COLO829 (cell line): ENCODE data around the gene GCK.

ENCODE experiments used
- DNase-seq: peaks from one replicate; pipeline ENCODE4 v3.0.0; 2012; ENCODE audit warnings: low spot score

GCK gene

DNA sequence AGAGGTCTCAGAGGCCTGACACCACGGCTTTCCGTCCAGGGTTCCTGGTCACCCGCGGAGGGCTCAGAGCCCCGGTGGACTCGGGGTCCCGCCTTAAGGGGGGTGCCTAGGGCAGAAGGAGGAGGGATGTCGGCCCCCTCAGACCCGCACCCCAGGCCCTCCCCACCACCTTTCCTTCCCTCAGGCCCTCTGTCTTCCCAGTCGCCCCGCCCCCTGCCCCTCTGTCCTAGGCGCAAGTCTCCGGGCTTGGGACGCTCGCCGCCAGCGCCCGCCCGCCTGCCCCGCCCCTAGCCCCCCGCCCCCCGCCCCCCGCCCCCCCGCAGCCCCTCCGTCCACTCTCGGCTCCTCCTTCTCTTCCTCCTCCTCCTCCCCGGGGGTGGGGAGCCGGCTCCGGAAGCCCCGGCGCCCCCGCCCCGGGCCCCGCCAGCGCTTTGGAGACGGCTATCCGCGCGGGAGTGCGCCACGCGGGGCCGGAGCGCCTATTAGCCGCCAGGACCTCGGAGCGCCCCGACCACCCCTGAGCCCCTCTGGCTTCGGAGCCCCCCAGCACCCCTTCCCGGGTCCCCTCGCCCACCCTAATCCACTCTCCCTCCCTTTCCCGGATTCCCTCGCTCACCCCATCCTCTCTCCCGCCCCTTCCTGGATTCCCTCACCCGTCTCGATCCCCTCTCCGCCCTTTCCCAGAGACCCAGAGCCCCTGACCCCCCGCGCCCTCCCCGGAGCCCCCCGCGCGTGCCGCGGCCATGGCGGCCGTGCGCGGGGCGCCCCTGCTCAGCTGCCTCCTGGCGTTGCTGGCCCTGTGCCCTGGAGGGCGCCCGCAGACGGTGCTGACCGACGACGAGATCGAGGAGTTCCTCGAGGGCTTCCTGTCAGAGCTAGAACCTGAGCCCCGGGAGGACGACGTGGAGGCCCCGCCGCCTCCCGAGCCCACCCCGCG lies 85.0 kb downstream of the GCK start, which contains the start of gene AEBP1:
TSS of gene AEBP1 (plus strand) at position 423 of the 937 bp plus-strand sequence. CDS start at position 744, 321 bp downstream.
- DNase-seq = no peak

DNA sequence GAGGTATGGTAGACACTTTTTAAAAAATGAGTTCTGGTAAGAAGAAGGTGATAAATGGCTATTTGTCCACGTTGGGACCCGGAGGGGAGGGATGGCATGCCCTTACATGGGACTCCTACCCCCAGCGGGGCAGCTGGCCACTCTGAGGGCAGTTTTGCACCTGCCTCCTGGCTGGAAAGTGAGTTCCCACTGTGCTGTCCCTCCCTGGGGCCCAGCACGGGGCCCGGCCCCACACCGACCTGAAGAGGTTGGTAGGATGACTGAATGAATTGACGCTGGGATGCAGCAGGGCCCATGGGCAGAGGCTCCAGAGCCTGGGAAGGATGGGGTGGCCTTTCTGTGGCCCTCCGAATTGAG lies 85.7 kb downstream of the GCK start:
- DNase-seq = no peak

DNA sequence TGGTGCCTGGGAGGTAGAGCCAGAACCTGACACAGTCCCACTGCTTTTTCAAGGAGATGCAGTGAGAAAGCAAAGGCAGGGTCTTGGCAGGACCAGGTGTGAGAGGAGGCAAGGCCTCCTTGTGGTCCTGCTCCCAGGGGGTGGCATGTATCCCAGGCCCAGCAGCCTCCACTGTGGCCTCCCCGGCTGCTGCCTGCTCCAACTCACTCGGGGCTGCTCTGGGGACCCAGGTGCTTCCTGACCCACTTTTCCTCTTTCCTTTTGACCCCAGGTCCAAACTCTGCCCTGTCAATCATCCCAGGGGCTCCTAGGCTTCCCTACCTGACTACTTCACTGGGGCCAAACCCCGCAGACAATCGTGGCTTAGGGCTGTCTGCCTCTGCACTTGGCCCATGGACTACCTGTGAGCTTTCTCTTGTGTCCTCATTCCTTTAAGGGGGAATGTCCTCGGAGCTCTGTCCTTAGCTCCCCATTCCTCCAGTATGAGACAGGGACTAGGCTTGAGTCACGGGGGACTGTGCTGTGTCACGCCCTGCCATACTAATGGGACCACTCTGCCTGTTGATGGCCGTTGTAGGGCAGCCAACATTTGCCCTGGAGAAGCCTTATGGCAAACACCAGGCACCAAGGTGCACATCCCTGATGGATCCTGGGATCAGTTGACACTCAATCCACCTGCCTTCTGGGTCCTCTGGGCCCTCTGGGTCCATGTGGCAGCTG lies 86.2 kb downstream of the GCK start:
- DNase-seq = no peak

DNA sequence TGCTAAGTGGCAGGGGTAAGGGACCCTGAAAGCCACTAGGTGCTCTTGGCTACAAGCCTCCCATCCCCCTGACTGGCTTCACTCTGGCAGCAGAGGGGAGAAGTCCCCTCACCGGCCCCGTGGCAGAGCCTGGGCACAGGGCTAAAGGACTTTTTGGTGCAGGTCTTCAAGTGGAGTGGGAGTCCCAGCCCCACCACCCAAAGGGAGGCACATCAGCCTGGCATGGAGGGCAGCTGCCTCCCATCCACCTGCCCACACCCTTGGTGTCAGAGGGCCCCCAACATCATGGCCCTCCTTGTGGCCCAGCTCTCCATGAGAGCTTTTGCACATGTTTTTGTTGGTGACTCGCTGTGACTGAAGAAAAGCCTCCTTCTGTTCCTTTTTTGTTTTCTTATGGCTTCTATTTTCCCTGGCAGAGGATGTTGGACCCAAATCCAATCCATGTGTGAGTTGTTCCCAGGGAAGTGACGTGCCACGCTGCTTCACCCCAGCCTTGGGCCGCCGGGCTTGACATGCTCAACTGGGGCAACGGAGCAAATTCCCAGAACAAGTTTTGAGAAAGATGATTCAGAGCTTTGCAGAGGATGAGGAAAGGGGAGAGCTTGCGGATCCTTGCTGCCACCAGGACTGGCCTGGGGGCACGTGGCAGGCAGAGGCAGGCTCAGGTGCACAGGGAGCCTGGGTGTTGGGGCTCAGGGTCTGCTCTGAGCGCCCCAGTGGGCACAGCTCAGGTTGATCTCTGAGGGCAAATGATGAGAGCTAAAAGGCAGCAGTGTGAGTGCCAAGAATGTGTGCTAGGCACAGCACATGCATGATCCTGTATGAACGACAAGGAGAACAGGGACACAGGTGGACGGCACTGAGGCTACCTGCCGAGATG lies 87.0 kb downstream of the GCK start:
- no peak for DNase-seq

DNA sequence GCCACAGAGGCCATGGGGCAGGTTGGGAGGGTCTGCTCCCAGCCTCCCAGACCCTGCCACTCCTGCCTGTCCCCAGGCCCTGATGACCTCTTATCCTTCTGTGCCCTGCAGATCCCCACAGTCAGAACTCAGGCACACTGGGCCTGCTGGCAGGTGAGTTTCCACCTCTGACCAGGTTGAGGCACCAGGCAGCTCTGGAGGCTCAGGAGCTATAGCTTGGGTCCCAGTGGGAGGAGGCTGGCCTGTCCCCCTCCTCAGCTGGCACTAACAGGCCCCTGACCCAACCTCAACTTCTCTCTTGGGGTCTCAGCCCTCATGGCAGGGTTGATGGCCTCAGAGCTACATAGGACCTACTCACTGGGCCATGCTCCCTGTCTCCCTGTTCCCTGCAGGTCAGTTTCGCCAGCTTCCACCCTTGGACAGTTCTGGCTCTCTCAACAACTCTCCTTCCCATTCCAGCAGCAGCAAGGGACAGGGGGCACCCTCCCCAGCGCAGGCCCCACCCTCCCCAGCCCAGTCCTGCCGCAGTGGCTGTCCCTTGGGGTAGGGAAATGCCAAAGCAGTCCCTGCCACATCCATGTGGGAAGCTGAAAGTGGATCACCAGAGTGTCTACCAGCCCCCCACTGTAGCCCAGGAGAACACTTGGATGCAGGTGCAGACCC lies 87.8 kb downstream of the GCK start:
- DNase-seq = no peak

DNA sequence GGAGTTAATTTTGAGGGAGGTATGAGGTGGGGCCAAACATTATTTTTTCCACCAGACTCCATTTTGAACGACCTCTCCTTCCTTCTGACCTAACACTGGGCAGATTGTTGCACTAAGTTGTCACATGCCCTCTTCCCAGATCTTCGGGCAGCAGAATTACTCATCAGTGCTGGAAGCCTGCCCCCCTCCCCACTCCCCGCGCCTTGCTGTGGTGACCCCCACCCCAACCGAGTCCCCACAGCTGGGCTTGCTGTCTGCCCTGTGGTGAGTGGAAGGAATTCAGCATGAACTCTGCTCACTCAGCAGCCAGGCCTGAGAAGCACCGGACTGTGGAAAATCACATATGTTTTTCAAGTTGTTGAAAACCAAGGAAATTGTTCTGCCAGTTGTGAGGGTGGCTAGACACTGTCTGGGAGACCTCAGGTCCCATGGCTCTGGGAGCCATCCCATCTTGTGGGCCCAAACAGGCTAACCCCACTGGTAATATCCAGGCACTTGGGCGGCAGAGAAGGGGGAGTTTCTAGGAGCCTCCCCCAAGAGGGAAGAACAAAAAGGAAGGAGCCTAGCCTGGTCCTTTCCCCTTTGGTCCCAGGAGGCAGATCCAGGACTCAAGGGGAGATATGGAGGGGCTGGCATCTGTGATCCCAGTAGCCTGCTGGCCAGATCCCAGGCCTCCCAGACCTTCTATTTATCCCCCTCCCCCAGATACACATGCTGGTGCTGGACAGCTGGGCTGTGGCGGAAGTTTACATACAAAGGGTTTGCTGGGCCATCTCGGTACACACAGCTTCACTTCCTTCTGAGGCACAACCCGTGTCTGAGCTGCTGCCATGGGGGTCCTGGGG lies 88.6 kb downstream of the GCK start:
- DNase-seq = no peak

DNA sequence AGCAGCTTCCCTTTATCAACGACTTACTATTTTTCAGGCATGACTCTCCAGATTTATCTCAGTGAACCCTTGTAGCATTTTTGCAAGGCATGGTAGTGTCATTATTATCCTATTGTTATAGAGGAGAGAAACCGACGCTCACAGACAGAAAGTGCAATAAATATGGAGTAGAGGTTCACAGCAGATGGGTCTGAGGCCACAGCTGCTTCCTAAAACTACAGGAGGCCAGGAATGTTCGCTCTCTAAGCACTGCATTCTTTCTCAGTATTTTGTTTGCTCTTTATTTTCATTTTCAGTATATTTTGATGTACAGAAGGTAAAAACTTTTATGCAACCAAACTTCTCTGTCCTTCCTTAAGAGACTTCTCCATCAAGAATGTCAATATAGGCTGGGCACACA lies 89.6 kb downstream of the GCK start:
- DNase-seq = no peak

DNA sequence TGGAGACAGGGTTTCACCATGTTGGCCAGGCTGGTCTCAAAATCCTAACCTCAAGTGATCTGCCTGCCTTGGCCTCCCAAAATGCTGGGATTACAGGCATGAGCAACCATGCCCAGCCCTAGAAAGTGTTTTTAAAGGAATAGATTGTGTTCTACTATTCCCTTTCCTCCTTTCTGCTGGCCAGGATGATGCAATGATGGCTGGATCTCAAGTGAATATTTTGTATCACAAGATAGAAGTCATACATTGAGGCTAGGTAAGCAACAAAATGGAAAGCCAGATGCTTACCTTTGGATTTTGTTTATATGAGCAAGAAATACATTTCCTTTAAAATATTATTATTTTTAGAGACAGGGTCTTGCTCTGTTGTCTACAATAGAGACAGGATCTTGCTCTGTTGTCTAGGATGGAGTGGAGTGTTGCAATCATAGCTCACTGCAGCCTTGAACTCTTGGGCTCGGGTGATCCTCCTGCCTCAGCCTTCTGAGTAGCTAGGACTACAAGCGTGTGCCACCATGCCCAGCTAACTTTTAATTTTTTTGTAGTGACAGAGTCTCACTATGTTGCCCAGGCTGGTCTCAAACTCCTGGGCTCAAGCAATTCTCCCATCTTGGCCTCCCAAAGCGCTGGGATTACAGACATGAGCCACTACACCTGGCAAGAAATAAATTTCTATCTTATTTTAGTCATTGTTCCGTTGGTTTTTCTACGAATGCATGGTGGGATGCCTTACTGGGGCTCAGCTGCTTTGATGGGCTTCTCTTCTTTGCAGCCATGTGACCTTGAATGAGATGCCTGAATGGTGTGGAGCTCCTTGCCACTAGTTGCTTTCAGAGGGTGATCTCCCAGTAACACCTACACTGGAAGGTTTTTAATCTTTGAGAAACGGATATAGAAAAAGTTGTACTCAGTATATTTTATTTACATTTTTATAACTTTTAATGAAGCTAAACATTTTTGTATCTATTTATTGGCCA lies 90.9 kb downstream of the GCK start:
- no peak for DNase-seq

DNA sequence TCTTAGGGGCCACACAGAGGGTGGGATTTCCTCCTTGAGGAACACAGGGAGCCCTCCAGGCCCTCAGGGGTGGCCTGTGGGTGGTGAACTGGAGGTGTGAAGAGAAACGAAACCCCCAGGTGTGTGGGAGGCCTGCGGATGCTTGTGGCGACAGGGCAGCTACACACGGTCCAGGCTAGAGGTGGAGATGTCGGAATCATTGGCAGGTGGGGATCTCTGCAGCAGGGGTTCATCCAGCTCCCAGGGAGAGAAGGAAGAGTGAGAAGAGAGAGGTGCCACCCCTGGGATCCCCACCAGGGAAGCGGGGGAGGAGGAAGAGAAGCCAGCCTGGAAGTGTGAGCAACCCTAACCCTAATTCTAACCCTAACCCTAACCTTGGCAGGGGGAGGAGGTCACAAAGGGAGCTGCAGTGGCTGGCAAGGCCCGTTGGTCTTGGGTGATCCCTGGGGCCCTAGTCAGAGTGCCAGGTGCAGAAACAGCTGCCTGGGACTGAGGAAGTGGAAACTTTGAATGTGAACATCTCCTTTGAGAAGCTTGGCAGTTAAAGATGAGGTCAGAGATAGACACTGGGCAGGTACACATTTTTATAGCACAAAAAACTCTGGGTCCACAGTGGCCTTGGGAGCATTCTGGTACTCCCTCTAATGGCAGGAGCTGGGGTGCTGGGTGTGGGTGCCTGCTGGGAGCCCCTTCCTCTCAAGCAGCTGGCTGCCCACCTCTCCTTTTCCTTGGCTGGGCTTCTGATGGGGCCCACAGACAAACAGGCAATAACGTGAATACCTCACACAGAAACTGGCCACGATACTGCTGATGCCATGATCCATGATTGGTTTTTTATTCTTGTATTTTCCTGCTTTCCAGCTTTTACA lies 91.9 kb downstream of the GCK start:
- no peak for DNase-seq

DNA sequence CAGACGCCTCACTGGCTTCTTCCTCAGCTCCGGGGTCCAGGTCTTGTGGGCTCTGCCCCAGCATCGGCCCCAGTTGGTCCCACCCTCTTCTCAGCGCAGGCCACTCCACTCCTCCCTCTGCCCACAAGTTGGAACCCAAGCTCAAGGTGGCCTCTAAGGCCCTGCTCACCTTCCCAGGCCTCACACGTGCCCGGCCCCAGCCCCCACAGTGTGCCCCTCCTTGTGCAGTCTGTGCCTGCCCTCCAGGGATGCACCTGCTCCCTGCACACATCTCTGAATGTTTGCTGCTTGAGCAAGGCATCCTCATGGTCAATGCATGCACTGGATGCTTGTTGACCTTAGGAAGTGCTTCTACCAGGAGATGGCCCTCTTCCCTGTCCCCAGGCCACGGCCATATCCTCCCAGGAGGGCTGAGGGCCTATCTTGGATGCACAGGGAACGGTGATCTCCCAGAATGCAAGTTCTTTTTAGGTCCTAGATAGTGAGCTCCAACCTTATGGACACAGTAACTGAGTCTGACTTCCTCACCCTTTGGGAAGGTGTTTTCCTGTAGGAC lies 92.8 kb downstream of the GCK start:
- DNase-seq = no peak

DNA sequence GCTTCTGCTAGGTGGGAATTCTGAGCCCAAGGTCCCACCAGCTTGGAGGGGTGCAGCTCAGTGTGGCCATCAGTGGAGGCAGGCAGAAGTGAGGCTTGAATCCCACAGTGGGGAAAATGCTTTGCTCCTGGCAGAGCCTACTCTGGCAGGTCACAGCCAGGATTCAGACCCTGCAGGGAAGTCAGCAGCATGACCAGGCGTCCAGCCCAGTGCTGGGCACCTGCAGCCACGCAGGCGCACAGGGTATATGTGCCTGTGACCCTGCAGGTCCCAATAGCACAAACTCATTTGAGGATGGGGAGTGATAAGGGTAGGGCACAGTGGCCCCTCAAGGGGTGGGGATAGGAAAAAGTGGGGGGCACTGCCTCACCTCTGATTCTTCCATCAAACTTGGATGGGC lies 93.5 kb downstream of the GCK start:
- DNase-seq = no peak

DNA sequence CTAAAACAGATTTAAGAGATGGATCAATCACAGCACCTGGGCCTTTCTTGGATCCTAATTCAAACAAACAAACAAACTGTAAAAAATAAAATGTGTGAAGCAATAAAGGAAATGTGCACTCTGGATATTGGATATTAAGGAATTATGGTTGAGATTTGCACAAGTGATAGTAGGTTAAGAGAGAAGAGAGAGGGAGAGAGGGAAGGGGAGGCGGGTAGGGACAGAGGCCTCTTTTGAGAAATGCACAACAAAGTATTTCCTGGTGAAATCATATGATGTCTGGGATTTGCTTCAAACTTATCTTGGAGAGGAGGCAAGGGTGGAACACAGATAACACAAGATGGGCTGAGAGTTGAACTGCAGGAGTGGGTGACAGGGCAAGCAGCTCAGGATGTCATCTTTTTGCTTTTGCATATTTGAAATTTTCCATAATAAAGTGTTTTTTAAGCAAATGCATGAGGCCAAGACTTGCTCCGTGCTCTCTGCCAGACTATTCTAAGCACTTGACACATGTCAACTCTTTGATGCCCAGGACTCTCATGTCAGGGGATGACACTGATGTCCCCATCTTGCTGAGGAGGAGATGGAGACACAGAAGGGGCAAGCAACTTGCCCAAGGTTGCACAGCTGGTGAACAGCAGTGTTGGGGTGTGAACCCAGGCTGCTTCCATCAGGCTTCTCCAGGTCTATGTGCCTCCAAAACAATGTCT lies 94.2 kb downstream of the GCK start:
- peak; percentile 89 for DNase-seq

DNA sequence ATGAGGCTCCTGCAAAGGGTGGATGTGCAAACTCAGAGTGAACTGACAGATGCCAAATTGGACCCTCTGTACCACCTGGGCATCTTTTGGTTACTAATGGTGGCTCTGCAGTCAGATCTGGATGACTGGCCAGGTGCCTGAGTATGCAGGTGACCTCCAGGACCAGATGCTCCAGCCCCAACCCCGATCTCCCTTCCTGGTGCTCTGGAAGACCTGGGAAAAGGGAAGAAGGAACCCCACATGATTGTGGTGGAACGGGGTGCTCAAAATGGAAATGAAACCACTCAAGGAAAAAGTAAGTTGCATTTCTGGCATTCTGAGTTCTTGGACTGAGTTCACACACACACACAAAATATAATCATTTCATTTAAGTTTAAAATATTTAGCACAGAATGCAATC lies 94.9 kb downstream of the GCK start:
- DNase-seq = peak; percentile 63
